HepG2 (cell line): Measurements from ENCODE around the gene DLG4. TPM values are rescaled to one million over a fixed set of nuclear protein-coding genes. Genes with fewer than 3 reads are reported as not detected.

Experiments used
- EZH2 ChIP-seq: conservative IDR thresholded peaks from 2 replicates; pipeline ENCODE4 v1.6.1; 2012; ENCODE audit warnings: mild to moderate bottlenecking, low read depth, low read length, moderate library complexity
- IRX3 ChIP-seq: sonication (generic); formaldehyde crosslinking; IDR thresholded peaks from 2 replicates; pipeline ENCODE4 v1.8.1; 2023; ENCODE audit warnings: mild to moderate bottlenecking, low read depth, missing genetic modification reagents, borderline replicate concordance
- NFE2L2 ChIP-seq: fragments of 150-350 bp; IDR thresholded peaks from 2 replicates; pipeline ENCODE4 v1.6.1; 2014; ENCODE audit warnings: low read length
- SIN3B ChIP-seq: fragments of 150-350 bp; IDR thresholded peaks from 2 replicates; pipeline ENCODE4 v1.6.1; 2014; ENCODE audit warnings: low read length
- ZFP82 ChIP-seq: sonication (generic); formaldehyde crosslinking; IDR thresholded peaks from 2 replicates; pipeline ENCODE4 v1.5.1; 2020; ENCODE audit warnings: mild to moderate bottlenecking, missing genetic modification reagents, borderline replicate concordance
- ZNF138 ChIP-seq: sonication (generic); formaldehyde crosslinking; IDR thresholded peaks from 2 replicates; pipeline ENCODE4 v1.5.0; 2020; ENCODE audit warnings: mild to moderate bottlenecking, low read depth, missing genetic modification reagents
- ZNF33B ChIP-seq: sonication (generic); formaldehyde crosslinking; IDR thresholded peaks from 2 replicates; pipeline ENCODE4 v1.5.1; 2020; ENCODE audit warnings: mild to moderate bottlenecking, missing genetic modification reagents
- ZNF547 ChIP-seq: sonication (generic); formaldehyde crosslinking; IDR thresholded peaks from 2 replicates; pipeline ENCODE4 v1.5.1; 2020; ENCODE audit warnings: mild to moderate bottlenecking, missing genetic modification reagents
- ZNF747 ChIP-seq: sonication (generic); formaldehyde crosslinking; IDR thresholded peaks from 2 replicates; pipeline ENCODE4 v1.8.1; 2023; ENCODE audit warnings: missing genetic modification reagents, mild to moderate bottlenecking, borderline replicate concordance
- polyA plus RNA-seq, 8 experiments: library from polyadenylated mRNA; depleted of rRNA in 3 of 8; stranded (reverse) in 7 of 8; unstranded in 1 of 8; fragments of >200 nt; fragmentation: Illumina TruSeq in 4 of 8; extraction: Trizol in 4 of 8; gene quantifications; 2 replicates each; pipeline versions ENCODE4 v1.2.1 to v1.2.3, GENCODE V29; 2011 to 2016; ENCODE audit warnings: low read depth in 4 of 8, missing spikeins in 1 of 8, mixed read lengths in 1 of 8; ENCODE audit not compliant: insufficient read depth in 1 of 8
- total RNA-seq, 5 experiments: library from RNA; depleted of rRNA; stranded (reverse); fragments of >200 nt; fragmentation: Illumina TruSeq; extraction: Trizol; gene quantifications; 2 replicates each; pipeline ENCODE4 v1.2.3, GENCODE V29; 2016; ENCODE audit warnings: low read depth in 1 of 5
- TF ChIP-seq, protein P1 (sequence below): sonication (generic); formaldehyde crosslinking; IDR thresholded peaks from 2 replicates; pipeline ENCODE4 v1.5.0; 2020; ENCODE audit warnings: mild to moderate bottlenecking, low read depth, missing genetic modification reagents, borderline replicate concordance
- TF ChIP-seq, protein P2 (sequence below): sonication (generic); formaldehyde crosslinking; IDR thresholded peaks from 2 replicates; pipeline ENCODE4 v1.5.1; 2020; ENCODE audit warnings: missing genetic modification reagents, mild to moderate bottlenecking, borderline replicate concordance
- TF ChIP-seq, protein P3 (sequence below): sonication (generic); formaldehyde crosslinking; IDR thresholded peaks from 2 replicates; pipeline ENCODE4 v1.5.0; 2020; ENCODE audit warnings: mild to moderate bottlenecking, missing genetic modification reagents, borderline replicate concordance
- TF ChIP-seq, protein P4 (sequence below): sonication (generic); formaldehyde crosslinking; IDR thresholded peaks from 2 replicates; pipeline ENCODE4 v1.8.1; 2023; ENCODE audit warnings: mild to moderate bottlenecking, moderate library complexity, missing genetic modification reagents

Gene DLG4
- total and polyA plus RNA-seq, 2 of the 13 experiments (the other 11 are each of a cell fraction or from before 2014, with no cell fraction given), result 0.71 to 4.3 TPM

DNA sequence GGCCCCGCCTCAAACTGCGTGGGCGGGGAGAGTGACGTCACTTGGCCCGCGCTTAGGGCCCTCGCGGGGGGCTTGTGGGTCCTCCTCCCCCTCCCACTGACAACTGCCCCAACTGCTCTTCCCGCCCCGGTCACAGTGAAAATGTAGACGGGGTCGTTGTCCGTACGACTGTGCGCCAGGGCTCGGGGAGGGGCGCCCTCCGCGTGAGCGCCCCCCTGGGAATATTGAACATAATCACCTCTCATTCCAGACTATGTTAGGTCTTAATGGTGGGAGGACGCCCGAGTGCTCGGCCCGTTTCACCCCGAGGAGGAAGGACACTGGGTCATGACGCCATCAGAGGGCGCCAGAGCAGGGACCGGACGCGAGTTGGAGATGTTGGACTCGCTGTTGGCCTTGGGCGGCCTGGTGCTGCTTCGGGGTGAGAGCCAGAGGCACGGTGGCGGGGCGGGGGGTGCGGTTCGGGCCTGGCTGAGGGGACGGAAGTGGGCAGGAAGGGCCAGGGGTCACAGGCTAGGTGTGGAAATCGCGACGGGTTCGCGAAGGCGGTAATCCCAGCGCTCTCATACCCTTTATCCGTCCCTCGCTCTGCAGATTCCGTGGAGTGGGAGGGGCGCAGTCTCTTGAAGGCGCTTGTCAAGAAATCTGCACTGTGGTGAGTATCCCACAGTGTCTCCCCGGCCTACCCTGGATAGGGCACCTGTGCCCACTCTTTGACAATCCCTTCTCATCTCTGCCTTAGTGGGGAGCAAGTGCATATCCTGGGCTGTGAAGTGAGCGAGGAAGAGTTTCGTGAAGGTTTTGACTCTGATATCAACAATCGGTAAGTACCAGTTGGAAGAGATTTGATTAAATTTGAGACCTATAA is 32.8 kb upstream of the DLG4 start, which contains the start of gene ELP5 (continued):
- peak; percentile 82; the same call in 1 of the 2 replicates for TF ChIP-seq SIN3B
- peak; percentile 47; the same call in 1 of the 2 replicates for TF ChIP-seq ZFP82
- TF ChIP-seq ZNF547 (CRISPR knock-in tag), result no peak
- TF ChIP-seq, protein P1, sequence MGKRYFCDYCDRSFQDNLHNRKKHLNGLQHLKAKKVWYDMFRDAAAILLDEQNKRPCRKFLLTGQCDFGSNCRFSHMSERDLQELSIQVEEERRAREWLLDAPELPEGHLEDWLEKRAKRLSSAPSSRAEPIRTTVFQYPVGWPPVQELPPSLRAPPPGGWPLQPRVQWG (CRISPR knock-in tag), result no peak
- TF ChIP-seq, protein P2, sequence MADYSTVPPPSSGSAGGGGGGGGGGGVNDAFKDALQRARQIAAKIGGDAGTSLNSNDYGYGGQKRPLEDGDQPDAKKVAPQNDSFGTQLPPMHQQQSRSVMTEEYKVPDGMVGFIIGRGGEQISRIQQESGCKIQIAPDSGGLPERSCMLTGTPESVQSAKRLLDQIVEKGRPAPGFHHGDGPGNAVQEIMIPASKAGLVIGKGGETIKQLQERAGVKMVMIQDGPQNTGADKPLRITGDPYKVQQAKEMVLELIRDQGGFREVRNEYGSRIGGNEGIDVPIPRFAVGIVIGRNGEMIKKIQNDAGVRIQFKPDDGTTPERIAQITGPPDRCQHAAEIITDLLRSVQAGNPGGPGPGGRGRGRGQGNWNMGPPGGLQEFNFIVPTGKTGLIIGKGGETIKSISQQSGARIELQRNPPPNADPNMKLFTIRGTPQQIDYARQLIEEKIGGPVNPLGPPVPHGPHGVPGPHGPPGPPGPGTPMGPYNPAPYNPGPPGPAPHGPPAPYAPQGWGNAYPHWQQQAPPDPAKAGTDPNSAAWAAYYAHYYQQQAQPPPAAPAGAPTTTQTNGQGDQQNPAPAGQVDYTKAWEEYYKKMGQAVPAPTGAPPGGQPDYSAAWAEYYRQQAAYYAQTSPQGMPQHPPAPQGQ (CRISPR knock-in tag), result no peak
- TF ChIP-seq ZNF33B, result no peak
- 0 out of 2 replicates have a peak, but pooled peaks have one; percentile 8 for TF ChIP-seq NFE2L2
- no peak for TF ChIP-seq IRX3
- TF ChIP-seq, protein P3, sequence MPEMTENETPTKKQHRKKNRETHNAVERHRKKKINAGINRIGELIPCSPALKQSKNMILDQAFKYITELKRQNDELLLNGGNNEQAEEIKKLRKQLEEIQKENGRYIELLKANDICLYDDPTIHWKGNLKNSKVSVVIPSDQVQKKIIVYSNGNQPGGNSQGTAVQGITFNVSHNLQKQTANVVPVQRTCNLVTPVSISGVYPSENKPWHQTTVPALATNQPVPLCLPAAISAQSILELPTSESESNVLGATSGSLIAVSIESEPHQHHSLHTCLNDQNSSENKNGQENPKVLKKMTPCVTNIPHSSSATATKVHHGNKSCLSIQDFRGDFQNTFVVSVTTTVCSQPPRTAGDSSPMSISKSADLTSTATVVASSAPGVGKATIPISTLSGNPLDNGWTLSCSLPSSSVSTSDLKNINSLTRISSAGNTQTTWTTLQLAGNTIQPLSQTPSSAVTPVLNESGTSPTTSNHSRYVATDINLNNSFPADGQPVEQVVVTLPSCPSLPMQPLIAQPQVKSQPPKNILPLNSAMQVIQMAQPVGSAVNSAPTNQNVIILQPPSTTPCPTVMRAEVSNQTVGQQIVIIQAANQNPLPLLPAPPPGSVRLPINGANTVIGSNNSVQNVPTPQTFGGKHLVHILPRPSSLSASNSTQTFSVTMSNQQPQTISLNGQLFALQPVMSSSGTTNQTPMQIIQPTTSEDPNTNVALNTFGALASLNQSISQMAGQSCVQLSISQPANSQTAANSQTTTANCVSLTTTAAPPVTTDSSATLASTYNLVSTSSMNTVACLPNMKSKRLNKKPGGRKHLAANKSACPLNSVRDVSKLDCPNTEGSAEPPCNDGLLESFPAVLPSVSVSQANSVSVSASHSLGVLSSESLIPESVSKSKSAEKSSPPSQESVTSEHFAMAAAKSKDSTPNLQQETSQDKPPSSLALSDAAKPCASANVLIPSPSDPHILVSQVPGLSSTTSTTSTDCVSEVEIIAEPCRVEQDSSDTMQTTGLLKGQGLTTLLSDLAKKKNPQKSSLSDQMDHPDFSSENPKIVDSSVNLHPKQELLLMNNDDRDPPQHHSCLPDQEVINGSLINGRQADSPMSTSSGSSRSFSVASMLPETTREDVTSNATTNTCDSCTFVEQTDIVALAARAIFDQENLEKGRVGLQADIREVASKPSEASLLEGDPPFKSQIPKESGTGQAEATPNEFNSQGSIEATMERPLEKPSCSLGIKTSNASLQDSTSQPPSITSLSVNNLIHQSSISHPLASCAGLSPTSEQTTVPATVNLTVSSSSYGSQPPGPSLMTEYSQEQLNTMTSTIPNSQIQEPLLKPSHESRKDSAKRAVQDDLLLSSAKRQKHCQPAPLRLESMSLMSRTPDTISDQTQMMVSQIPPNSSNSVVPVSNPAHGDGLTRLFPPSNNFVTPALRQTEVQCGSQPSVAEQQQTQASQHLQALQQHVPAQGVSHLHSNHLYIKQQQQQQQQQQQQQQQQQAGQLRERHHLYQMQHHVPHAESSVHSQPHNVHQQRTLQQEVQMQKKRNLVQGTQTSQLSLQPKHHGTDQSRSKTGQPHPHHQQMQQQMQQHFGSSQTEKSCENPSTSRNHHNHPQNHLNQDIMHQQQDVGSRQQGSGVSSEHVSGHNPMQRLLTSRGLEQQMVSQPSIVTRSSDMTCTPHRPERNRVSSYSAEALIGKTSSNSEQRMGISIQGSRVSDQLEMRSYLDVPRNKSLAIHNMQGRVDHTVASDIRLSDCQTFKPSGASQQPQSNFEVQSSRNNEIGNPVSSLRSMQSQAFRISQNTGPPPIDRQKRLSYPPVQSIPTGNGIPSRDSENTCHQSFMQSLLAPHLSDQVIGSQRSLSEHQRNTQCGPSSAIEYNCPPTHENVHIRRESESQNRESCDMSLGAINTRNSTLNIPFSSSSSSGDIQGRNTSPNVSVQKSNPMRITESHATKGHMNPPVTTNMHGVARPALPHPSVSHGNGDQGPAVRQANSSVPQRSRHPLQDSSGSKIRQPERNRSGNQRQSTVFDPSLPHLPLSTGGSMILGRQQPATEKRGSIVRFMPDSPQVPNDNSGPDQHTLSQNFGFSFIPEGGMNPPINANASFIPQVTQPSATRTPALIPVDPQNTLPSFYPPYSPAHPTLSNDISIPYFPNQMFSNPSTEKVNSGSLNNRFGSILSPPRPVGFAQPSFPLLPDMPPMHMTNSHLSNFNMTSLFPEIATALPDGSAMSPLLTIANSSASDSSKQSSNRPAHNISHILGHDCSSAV, result 0 out of 2 replicates have a peak, but pooled peaks have one; percentile 24
- TF ChIP-seq ZNF747, result peak; percentile 14; the same call in 1 of the 2 replicates
- TF ChIP-seq EZH2, result no peak
- TF ChIP-seq, protein P4, sequence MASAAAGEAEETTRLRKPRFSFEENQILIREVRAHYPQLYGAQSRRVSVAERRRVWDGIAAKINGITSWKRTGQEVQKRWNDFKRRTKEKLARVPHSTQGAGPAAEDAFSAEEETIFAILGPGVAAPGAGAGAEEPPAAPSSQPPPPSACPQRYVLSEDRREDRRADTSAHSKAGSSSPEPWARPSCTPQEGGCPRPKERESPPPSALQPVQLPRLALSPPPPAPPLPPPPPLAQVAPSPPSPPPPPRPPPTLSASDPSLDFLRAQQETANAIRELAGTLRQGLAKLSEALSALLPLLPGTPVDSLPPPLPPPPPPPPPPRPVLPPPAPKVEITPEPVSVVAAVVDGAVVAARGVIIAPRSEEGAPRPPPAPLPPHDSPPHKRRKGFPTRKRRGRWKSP (CRISPR knock-in tag), result peak; percentile 66; the same call in 1 of the 2 replicates
- TF ChIP-seq ZNF138 (CRISPR knock-in tag), result peak; percentile 65; the same call in 1 of the 2 replicates
